ENCODE results near the gene NTRK2.
"Not testable (repeated sequence)": the region's sequence is repeated elsewhere in the genome, so short reads cannot be mapped to it uniquely, and the experiment has no call there.

Gene NTRK2

DNA sequence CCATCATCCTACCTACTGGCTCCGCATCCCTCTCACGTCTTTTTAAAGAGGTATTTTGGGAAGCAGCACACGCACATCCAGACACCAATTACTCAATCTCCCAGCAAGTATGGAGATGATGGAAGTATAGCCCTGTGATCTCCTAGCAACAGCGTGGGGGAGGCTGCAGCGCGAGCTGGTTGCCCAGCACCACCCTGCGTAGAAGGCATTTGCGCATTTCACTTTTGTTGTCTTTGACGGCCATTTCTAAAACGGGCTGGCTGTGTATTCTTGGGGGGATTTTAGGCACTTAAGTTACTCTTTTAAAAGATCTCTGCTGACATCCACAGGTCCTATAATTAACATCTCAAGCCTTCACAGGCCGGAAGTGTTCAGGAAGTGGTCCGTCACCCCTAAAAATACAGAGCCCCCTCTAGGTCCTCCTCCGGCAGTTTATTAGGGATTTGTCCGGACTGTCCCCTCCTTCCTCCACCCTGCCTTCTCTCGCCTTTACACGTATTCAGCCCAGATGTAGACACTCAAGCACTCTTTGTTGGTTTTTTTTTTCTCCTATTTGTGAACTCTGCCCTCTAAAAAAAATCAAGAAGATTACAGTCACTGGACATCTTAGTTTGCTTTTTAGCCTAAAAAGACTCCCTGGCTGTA is 371.4 kb downstream of the NTRK2 start:
- no peak for DNase-seq

DNA sequence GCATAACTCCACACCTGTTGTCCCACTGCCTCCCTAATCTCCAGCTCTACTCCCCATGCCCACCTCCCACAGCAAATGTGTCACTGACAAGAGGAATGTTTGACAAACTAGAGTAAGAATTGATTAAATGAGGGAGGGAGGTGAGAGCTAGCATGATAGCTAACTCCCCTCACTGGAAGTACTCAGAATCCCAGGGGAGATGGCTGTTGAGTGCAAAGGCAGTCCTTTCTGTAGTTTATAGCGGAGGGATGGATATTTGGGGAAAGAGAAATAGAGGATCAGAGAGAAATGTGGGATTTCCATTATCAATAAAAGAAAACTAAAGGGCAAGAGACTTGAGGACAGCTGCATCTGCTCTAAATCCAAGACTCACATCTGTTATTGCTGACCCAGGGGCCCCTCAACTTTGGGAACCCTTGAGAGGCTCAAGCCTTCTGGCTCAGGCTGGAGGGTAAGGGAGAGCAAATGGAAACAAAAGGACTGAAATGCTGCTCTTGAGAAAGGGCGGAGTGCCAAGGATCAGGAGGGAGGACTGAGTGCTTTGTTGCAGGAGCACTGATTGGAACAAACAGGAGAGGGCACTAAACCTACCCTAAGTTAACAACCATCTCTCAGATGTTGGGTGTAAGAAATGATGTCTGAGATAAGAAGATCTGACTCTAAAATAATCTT is 372.1 kb downstream of the NTRK2 start:
- DNase-seq, result no peak

DNA sequence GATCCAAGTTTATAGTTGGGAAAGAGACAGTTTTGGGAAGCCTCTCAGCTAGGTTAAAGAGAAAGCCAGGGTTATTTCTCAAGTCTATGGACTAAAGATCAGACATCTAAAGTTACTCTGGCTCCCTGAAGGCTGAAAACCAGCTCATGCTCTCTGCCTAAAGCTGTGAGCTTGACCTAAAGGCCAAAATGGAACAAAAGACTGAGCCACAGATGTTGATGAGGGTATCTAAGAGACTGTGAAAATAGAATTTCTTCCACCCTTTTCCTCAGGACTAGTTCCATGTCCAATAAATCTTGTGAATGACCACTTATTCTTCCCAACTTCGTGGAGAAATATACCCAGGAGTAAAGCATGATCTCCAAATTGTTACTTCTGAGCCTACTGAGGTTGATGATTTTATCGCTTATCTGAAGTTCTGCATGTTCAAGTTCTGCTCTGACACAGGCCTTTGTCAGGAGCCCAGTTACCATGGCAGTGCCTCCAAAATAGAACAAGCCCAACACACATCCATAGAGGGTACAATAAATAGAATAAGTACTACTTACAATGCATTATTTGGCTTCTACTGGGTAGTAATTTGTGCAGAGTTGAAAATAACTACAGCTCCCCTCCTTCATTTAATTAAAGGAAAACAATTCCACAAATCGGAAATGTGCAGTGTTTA is 373.6 kb downstream of the NTRK2 start:
- no peak for DNase-seq

DNA sequence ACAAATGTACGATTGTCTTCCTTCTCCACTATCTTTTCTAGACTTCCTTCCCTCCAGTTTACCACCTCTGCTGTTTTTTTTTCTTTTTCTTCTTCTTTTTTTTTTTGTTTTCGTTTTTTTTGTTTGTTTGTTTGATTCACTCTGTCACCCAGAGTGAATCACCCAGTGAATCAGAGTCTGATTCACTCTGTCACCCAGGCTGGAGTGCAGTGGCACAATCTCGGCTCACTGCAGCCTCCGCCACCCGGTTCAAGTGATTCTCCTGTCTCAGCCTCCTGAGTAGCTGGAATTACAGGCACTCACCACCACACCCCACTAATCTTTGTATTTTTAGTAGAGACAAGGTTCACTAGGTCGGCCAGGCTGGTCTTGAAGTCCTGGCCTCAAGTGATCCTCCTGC is 375.7 kb downstream of the NTRK2 start:
- no peak for DNase-seq

DNA sequence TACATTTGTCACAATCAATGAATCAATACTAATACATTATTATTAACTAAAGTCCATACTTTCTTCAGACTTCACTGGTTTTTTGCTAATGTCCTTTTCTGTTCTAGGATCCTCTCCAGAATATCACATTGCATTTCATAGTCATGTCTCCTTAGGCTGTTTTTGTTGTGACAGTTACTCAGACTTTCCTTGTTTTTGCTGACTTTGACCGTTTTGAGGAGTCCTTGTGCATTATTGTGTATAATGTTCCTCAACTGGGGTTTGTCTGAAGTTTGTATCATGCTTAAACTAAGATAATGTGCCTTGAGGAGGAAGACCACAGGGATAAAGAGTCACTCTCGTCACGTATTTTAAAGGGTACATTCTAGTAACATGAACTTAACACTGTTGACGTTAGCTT is 376.9 kb downstream of the NTRK2 start:
- no peak for DNase-seq

DNA sequence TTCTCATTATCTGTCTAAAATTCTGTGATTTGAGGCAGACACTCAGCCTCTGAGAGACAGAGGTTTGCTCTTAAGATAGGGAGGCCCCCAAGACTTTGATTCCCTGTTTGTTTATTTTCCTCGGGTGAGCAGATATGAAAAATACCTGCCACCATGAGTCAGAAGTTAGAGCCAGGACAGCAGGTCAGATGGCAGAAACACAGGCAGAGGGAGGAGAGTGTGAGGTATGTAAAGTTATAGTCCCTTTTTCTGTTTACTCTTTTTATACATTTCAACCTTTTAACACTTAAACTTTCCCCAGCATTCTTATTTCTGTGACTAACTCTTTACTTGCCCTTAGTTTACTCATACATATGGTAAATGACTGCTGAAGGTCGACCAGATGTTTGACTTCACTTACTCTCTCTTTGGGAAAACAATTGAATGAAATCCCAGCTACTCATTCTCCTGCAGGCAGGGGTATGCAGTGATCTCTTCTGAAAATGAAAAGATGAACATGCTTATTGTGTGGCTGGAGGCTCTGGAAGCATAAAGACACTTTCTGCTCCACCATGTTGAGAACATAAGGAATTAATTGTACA is 383.8 kb downstream of the NTRK2 start:
- DNase-seq, result no peak

DNA sequence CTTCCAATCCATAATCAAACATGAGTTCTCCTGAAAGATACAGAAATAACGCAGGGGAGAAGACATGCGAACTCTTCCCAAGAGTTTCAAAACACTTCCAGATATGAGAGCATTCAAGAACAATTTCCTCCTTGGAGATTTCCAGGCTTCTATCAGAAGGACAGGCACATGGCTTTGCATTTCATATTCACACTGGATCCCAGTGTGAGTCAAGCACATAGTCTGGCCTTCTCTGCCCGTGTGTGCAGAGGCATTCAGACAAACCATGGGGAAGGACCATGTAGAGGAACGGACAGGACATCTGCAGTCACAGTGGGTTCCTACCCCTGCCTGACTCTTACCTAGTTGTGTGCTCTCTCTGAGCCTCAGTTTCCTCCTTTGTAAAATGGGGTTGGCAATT is 384.5 kb downstream of the NTRK2 start:
- no peak for DNase-seq

DNA sequence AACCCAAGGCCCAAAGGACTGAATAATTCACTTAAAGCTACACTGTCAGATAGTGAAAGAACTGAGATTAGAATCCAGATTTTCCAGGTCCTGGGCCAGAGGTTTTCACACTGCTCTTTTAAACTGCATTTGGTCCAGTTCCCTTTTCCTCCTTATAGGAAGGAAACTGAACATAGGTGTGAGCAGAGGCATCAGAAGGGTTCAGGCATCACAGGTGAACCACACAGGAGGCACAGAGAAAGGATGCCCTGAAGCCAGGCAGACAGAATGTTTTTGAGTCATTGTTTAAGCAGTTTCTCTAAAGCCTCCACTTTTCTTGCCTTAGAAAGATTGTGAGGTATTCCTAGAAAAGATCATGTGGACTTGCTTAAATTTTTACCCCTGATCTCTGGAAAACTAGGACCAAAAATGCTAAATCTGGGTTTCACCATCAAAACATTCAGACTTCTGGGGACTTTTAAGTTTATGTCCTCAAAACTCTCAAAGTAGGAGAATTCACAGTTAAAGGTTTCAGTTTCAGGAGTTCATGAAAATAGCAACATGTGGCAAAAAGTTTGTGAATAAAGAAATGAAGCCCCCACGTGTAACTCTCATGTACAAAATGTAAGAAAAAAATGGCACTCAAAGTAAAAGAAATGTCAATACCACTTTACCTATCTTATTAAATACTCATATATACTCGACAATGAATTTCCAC is 386.1 kb downstream of the NTRK2 start:
- DNase-seq, result no peak

DNA sequence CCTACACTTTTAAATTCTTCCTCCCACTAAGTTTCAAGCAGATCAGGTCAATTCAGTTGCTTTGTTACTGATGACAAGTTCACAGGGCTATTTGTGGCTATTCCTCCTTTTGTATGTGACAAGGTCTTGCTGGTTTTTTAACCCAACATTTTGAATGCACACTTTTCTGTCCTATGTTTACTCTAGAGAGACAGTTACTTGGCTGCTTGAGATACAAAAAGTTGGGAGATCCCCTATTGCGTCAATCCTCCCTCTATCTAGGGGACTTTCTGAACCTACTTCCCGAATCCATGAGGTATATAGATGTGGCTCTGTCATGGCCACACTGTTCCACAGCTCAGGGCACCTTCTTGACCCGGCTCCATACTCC is 386.7 kb downstream of the NTRK2 start:
- no peak for DNase-seq

DNA sequence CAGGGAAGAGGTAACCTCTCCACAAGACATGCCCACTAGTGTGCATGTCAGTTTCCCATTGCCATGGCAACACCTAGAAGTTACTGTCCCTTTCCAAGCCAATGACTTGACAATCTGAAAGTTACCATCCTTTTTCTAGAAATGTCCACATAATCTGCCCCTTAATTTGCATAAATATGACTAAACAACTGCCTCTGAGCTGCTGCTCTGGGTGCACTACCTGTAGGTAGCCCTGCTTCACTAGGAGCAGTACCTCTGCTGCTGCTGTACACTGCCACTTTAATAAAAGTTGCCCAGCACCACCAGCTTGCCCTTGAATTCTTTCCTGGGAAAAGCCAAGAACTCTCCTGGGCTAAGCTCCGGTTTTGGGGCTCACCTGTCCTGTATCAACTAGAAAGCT is 392.4 kb downstream of the NTRK2 start:
- no peak for DNase-seq

DNA sequence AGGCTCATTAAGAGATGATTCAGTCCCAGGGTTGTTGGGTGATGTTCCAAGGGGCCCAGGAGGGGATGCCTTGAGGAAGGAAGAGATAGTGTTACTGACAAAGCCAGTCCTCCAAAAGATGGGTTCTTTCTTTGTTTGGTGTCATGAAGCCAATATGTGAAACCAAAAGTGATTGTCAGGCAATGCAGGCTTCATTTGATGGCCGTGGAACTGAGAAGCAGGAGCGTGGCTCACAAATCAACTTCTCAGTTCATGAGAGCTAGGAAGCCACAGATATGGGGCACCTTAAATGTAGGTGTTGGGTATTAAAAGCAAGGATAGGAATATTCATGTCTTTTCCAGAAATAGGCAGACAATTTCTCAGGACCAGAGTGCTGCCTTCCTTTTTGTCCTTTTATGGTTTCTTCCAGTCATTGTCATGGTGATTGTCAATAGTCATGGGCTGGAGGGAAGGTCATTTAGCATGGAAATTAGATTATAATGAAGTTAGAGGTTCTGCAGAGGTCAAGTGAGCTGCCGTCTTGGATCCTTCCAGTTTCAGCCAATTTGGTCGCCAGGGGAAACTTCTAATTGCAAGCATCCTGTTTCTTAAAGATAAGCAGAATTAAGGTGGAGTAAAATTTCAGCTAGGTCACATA is 393.0 kb downstream of the NTRK2 start:
- DNase-seq, result no peak

DNA sequence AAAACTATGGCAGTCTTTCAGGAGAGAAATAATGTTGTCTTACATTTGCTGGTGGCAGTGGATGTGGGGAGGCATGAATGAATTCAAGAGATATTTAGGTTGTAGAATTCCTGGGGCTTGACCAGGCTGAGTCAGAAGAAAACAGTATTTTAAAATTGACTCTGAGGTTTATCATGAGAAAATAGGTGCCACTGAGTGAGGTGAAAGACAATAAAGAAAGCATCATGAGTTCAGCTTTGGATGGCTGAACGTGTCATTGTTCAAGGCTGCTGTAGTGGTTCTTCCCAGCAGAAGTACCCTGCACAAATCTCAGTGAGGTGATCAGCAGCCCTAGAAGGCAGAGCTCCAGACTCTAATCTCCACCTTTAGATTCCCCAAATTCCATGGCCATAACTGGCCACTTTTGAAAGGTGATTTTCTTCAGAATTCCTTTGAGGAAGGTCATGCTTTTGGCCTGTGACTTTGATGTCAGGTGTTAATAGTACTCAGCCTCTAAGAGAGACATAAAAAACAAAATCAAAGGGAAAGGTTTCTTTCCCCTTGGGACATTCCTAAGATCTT is 395.4 kb downstream of the NTRK2 start:
- no peak for DNase-seq

DNA sequence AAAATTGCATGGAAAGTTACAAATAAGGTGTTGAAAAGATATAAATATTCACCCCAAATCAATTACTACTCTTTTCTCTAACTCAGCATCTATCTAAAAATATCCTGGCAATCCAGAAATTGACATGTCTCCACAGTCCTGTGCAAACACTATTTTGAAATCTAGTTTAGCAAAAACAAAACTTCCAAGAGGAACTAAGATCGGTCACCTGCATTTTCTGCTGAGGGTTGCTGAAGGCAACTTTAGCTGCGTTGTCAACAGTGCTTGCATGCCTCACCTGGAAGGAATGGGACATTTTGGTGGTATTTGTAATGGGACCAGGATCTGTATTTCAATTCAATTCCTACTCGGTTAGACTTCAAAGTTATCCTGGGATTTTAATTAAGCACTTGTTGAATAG is 398.3 kb downstream of the NTRK2 start:
- DNase-seq, result no peak

DNA sequence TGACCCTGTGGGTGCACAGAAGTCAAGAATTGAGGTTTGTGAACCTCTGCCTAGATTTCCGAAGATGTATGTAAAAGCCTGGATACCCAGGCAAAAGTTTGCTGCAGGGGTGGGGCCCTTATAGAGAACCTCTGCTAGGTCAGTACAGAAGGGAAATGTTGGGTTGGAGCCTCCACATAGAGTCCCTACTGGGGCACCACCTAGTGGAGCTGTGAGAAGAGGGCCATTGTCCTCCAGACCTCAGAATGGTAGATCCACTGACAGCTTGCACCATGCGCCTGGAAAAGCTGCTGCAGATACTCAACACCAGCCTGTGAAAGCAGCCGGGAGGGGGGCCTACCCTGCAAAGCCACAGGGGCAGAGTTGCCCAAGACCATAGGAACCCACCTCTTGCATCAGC is 399.9 kb downstream of the NTRK2 start:
- DNase-seq, result not testable (repeated sequence)
